Measurements from ENCODE around the gene HCN4. TPM values are rescaled to one million over a fixed set of nuclear protein-coding genes. Genes with fewer than 3 reads are reported as not detected.

The HCN4 gene
- total and polyA plus RNA-seq, 4 donors, result not detected

GRCh38 chr15:73391128-73391872 is 22.5 kb upstream of the HCN4 start:
- Histone ChIP-seq H3K9me3 (ENCODE audit: control insufficient read depth in 4 of 4, low read length in 3 of 4) (no peaks in the 10 kb centered on the region), H3K27me3 (ENCODE audit: control insufficient read depth in 4 of 4, insufficient read depth in 4 of 4, low read length in 3 of 4) (peaks cover 0 to 7% (median 3%) of the 10 kb centered on the region in 4 donors)
- 73% methylated on average over 7 of the region's 7 CpGs for WGBS

GRCh38 chr15:73389971-73390544 is 21.3 kb upstream of the HCN4 start:
- H3K4me1 ChIP-seq (ENCODE audit: control insufficient read depth in 4 of 4, insufficient read depth in 4 of 4, low read length in 3 of 4), result no peaks in the 10 kb centered on the region
- H3K27ac ChIP-seq (ENCODE audit: low read depth in 1 of 2, low read length in 2 of 2), result no peak overlapping the region
- TF ChIP-seq JUND (IDR thresholded peaks at IDR 0.05) (no peak), ATF3 (IDR thresholded peaks at IDR 0.05) (no peak), HNF4G (IDR thresholded peaks at IDR 0.05) (no peak), HNF4A (conservative IDR thresholded peaks at IDR 0.05) (peak; percentile 17 to 41), CTCF (IDR thresholded peaks at IDR 0.05; ENCODE audit: low read depth, low read length, missing input control) (no peak), EGR1 (IDR thresholded peaks at IDR 0.05; ENCODE audit: low read depth in 2 of 2) (no peak), NR2F2 (IDR thresholded peaks at IDR 0.05) (no peak), TAF1 (conservative IDR thresholded peaks at IDR 0.05) (no peak)
- no peaks in the 10 kb centered on the region for H3K36me3 ChIP-seq (ENCODE audit: control insufficient read depth in 4 of 4, insufficient read depth in 3 of 4, low read depth in 1 of 4, low read length in 3 of 4)
- no peak for DNase-seq (ENCODE audit: low spot score)
- no peak overlapping the region for H3K9ac ChIP-seq (ENCODE audit: low read depth in 1 of 2, low read length in 2 of 2)
- H3K4me3 ChIP-seq (ENCODE audit: low read depth in 1 of 3, low read length in 3 of 3), result no peak overlapping the region
- 79% methylated on average over 2 of the region's 2 CpGs for WGBS
- H3K9me3 ChIP-seq (ENCODE audit: control insufficient read depth in 4 of 4, low read length in 3 of 4), result no peaks in the 10 kb centered on the region
- peaks cover 0 to 13% (median 5%) of the 10 kb centered on the region in 4 donors for H3K27me3 ChIP-seq (ENCODE audit: control insufficient read depth in 4 of 4, insufficient read depth in 4 of 4, low read length in 3 of 4)

More at GRCh38 chr15:73391128-73391872, 22.5 kb upstream of the HCN4 start:
- no peaks in the 10 kb centered on the region for H3K4me1 ChIP-seq (ENCODE audit: control insufficient read depth in 4 of 4, insufficient read depth in 4 of 4, low read length in 3 of 4)
- no peaks in the 10 kb centered on the region for H3K36me3 ChIP-seq (ENCODE audit: control insufficient read depth in 4 of 4, insufficient read depth in 3 of 4, low read depth in 1 of 4, low read length in 3 of 4)
- H3K4me3 ChIP-seq (ENCODE audit: low read depth in 1 of 3, low read length in 3 of 3), result no peak overlapping the region
- DNase-seq (ENCODE audit: low spot score), result no peak
- TF ChIP-seq GABPA (IDR thresholded peaks at IDR 0.05 in 1 of 2, conservative IDR thresholded peaks at IDR 0.05 in 1 of 2) (no peak), FOXA1 (IDR thresholded peaks at IDR 0.05) (no peak), EGR1 (IDR thresholded peaks at IDR 0.05; ENCODE audit: low read depth in 2 of 2) (no peak), HNF4G (IDR thresholded peaks at IDR 0.05) (no peak), ATF3 (IDR thresholded peaks at IDR 0.05) (no peak), ZBTB33 (IDR thresholded peaks at IDR 0.05) (no peak), SP1 (IDR thresholded peaks at IDR 0.05) (no peak), TAF1 (conservative IDR thresholded peaks at IDR 0.05) (no peak), RAD21 (IDR thresholded peaks at IDR 0.05) (no peak)
- no peak overlapping the region for H3K9ac ChIP-seq (ENCODE audit: low read depth in 1 of 2, low read length in 2 of 2)
- H3K27ac ChIP-seq (ENCODE audit: low read depth in 1 of 2, low read length in 2 of 2), result no peak overlapping the region
